ENCODE results near the gene TYSND1.
A peak's percentile ranks its signal among the peaks of the same experiment; 100 is the strongest.
"Not testable (repeated sequence)": the region's sequence is repeated elsewhere in the genome, so short reads cannot be mapped to it uniquely, and the experiment has no call there.

The TYSND1 gene

GRCh38 chr10:70166394-70166793 is 19.9 kb upstream of the TYSND1 start:
- Histone ChIP-seq H3K27ac (ENCODE audit: low read depth, low read length) (no peak overlapping the region), H3K4me1 (ENCODE audit: control insufficient read depth in 5 of 5, insufficient read depth in 5 of 5, low read length in 5 of 5) (peaks cover 3 to 78% (median 70%) of the 10 kb centered on the region in 5 donors), H3K27me3 (ENCODE audit: control insufficient read depth in 5 of 5, insufficient read depth in 4 of 5, low read length in 5 of 5) (no peaks in the 10 kb centered on the region), H3K9me3 (ENCODE audit: control insufficient read depth in 5 of 5, low read length in 5 of 5) (no peaks in the 10 kb centered on the region), H3K9ac (ENCODE audit: low read length in 5 of 5) (no peak overlapping the region), H3K4me3 (ENCODE audit: low read depth in 1 of 5, low read length in 5 of 5) (no peak overlapping the region), H3K36me3 (ENCODE audit: control insufficient read depth in 5 of 5, insufficient read depth in 5 of 5, low read length in 5 of 5) (peaks cover under 1 to 17% (median 9%) of the 10 kb centered on the region in 5 donors)

DNA sequence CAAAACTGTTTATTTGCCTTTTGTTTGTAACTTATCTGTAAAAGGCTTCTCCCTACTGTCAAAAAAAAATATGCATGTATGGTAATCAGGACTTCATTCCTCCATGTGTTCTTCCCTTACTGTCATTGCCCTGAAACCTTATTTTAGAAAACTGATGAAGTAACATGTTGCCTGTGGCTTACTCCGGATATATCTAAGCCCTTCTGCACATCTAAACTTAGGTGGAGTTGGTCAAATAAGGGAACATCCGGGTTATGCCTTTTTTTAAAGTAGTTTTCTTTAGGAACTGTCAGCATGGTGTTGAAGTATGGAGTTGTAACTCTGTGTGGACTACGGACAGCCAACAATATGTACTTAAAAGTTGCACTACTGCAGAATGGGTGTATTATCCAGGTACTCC is 17.7 kb upstream of the TYSND1 start:
- Histone ChIP-seq H3K36me3 (ENCODE audit: control insufficient read depth in 5 of 5, insufficient read depth in 5 of 5, low read length in 5 of 5) (peaks cover 6 to 34% (median 27%) of the 10 kb centered on the region in 5 donors), H3K27me3 (ENCODE audit: control insufficient read depth in 5 of 5, insufficient read depth in 4 of 5, low read length in 5 of 5) (no peaks in the 10 kb centered on the region), H3K4me1 (ENCODE audit: control insufficient read depth in 5 of 5, insufficient read depth in 5 of 5, low read length in 5 of 5) (peaks cover 0 to 73% (median 61%) of the 10 kb centered on the region in 5 donors), H3K27ac (ENCODE audit: low read depth, low read length) (peak overlapping the region; percentile 21), H3K9ac (ENCODE audit: low read length in 5 of 5) (peak overlapping the region in 1 of 5 donors; percentile 20), H3K4me3 (ENCODE audit: low read depth in 1 of 5, low read length in 5 of 5) (no peak overlapping the region), H3K9me3 (ENCODE audit: control insufficient read depth in 5 of 5, low read length in 5 of 5) (no peaks in the 10 kb centered on the region)

DNA sequence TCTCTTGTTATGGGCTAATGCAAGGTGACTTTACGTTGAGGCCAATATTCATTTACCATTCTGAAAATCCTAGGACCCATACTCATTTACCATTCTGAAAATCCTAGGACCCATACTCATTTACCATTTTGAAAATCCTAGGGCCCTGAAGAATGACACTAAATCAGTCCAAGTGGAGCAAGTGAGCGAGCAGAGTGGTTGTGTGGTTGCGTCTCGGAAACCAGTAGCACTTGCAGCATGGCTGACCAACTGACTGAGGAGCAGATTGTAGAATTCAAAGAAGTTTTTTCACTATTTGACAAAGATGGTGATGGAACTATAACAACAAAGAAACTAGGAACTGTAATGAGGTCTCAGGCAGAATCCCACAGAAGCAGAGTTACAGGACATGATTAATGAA is 16.9 kb upstream of the TYSND1 start:
- peaks cover 0 to 68% (median 55%) of the 10 kb centered on the region in 5 donors for H3K4me1 ChIP-seq (ENCODE audit: control insufficient read depth in 5 of 5, insufficient read depth in 5 of 5, low read length in 5 of 5)
- H3K36me3 ChIP-seq (ENCODE audit: control insufficient read depth in 5 of 5, insufficient read depth in 5 of 5, low read length in 5 of 5): peaks cover 6 to 34% (median 27%) of the 10 kb centered on the region in 5 donors
- H3K27me3 ChIP-seq (ENCODE audit: control insufficient read depth in 5 of 5, insufficient read depth in 4 of 5, low read length in 5 of 5): no peaks in the 10 kb centered on the region
- peak overlapping the region in 1 of 5 donors; percentile 9 for H3K4me3 ChIP-seq (ENCODE audit: low read depth in 1 of 5, low read length in 5 of 5)
- no peaks in the 10 kb centered on the region for H3K9me3 ChIP-seq (ENCODE audit: control insufficient read depth in 5 of 5, low read length in 5 of 5)
- no peak overlapping the region for H3K9ac ChIP-seq (ENCODE audit: low read length in 5 of 5)
- peak overlapping the region; percentile 59 for H3K27ac ChIP-seq (ENCODE audit: low read depth, low read length)

DNA sequence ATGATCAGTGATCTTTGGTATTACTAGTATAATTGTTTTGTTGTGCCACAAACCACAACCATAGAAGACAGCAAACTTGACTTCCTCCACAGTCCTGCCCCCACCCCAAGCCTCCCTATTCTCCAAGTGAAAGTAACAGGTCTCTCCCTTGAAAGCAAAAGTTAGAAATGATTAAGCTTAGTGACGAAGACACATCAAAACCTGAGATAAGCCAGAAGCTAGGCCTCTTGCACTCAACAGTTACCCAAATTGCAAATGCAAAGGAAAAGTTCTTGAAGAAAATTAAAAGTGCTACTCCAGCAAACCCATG is 16.3 kb upstream of the TYSND1 start:
- Histone ChIP-seq H3K4me1 (ENCODE audit: control insufficient read depth in 5 of 5, insufficient read depth in 5 of 5, low read length in 5 of 5) (peaks cover 0 to 68% (median 55%) of the 10 kb centered on the region in 5 donors), H3K4me3 (ENCODE audit: low read depth in 1 of 5, low read length in 5 of 5) (peak overlapping the region in 1 of 5 donors; percentile 9), H3K9me3 (ENCODE audit: control insufficient read depth in 5 of 5, low read length in 5 of 5) (no peaks in the 10 kb centered on the region), H3K27ac (ENCODE audit: low read depth, low read length) (peak overlapping the region; percentile 59), H3K27me3 (ENCODE audit: control insufficient read depth in 5 of 5, insufficient read depth in 4 of 5, low read length in 5 of 5) (no peaks in the 10 kb centered on the region), H3K9ac (ENCODE audit: low read length in 5 of 5) (no peak overlapping the region), H3K36me3 (ENCODE audit: control insufficient read depth in 5 of 5, insufficient read depth in 5 of 5, low read length in 5 of 5) (peaks cover 9 to 38% (median 27%) of the 10 kb centered on the region in 5 donors)

DNA sequence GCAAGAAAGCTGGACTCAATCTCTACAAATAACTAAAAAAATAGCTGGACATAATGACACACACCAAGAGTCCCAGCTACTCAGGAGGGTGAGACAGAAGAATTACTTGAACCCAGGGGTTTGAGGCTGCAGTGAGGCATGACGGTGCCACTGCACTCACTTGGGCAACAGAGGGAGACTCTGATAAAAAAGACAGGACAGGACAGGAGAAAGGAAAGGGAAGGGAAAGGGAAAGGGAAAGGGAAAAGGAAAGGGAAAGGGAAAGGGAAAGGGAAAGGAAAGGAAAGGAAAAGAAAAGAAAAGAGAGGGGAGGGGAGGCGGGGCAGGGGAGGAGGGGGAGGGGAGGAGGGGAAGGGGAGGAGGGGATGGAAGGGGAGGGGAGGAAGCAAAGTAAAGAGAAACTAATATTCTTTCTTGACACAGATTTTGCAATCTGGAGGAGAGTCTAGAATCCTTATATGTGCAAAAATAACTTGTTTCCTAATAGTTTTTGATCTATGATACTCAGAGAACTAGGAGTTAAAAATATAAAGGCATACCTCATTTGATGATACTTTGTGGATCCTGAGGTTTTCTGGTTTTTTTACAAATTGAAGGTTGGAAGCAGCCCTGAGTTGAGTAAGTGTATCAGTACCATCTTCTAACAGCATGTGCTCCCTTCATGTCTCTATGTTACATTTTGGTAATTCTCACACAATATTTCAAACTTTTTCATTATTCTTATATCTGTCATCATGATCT is 15.8 kb upstream of the TYSND1 start:
- Histone ChIP-seq H3K36me3 (ENCODE audit: control insufficient read depth in 5 of 5, insufficient read depth in 5 of 5, low read length in 5 of 5) (peaks cover 9 to 42% (median 27%) of the 10 kb centered on the region in 5 donors), H3K27ac (ENCODE audit: low read depth, low read length) (peak overlapping the region; percentile 71), H3K4me3 (ENCODE audit: low read depth in 1 of 5, low read length in 5 of 5) (no peak overlapping the region), H3K27me3 (ENCODE audit: control insufficient read depth in 5 of 5, insufficient read depth in 4 of 5, low read length in 5 of 5) (no peaks in the 10 kb centered on the region), H3K9me3 (ENCODE audit: control insufficient read depth in 5 of 5, low read length in 5 of 5) (no peaks in the 10 kb centered on the region), H3K9ac (ENCODE audit: low read length in 5 of 5) (no peak overlapping the region), H3K4me1 (ENCODE audit: control insufficient read depth in 5 of 5, insufficient read depth in 5 of 5, low read length in 5 of 5) (peaks cover 0 to 68% (median 58%) of the 10 kb centered on the region in 5 donors)

GRCh38 chr10:70160798-70161197 is 14.3 kb upstream of the TYSND1 start:
- H3K4me3 ChIP-seq (ENCODE audit: low read depth in 1 of 5, low read length in 5 of 5): no peak overlapping the region
- peaks cover 19 to 51% (median 34%) of the 10 kb centered on the region in 5 donors for H3K36me3 ChIP-seq (ENCODE audit: control insufficient read depth in 5 of 5, insufficient read depth in 5 of 5, low read length in 5 of 5)
- no peak overlapping the region for H3K9ac ChIP-seq (ENCODE audit: low read length in 5 of 5)
- no peaks in the 10 kb centered on the region for H3K9me3 ChIP-seq (ENCODE audit: control insufficient read depth in 5 of 5, low read length in 5 of 5)
- peak overlapping the region; percentile 71 for H3K27ac ChIP-seq (ENCODE audit: low read depth, low read length)
- no peaks in the 10 kb centered on the region for H3K27me3 ChIP-seq (ENCODE audit: control insufficient read depth in 5 of 5, insufficient read depth in 4 of 5, low read length in 5 of 5)
- peaks cover 0 to 66% (median 47%) of the 10 kb centered on the region in 5 donors for H3K4me1 ChIP-seq (ENCODE audit: control insufficient read depth in 5 of 5, insufficient read depth in 5 of 5, low read length in 5 of 5)

- H3K36me3 ChIP-seq (ENCODE audit: control insufficient read depth in 5 of 5, insufficient read depth in 5 of 5, low read length in 5 of 5): peaks cover 30 to 58% (median 40%) of the 10 kb centered on the region in 5 donors
- not testable (repeated sequence) for H3K27me3 ChIP-seq (ENCODE audit: control insufficient read depth in 5 of 5, insufficient read depth in 4 of 5, low read length in 5 of 5); H3K4me3 ChIP-seq (ENCODE audit: low read depth in 1 of 5, low read length in 5 of 5); H3K9me3 ChIP-seq (ENCODE audit: control insufficient read depth in 5 of 5, low read length in 5 of 5); H3K9ac ChIP-seq (ENCODE audit: low read length in 5 of 5)
- H3K4me1 ChIP-seq (ENCODE audit: control insufficient read depth in 5 of 5, insufficient read depth in 5 of 5, low read length in 5 of 5): peaks cover 0 to 61% (median 40%) of the 10 kb centered on the region in 5 donors
- H3K27ac ChIP-seq (ENCODE audit: low read depth, low read length): peak overlapping the region; percentile 71
Observed at GRCh38 chr10:70159366-70159765, 12.9 kb upstream of the TYSND1 start.

GRCh38 chr10:70158113-70158512 is 11.6 kb upstream of the TYSND1 start:
- Histone ChIP-seq H3K4me1 (ENCODE audit: control insufficient read depth in 5 of 5, insufficient read depth in 5 of 5, low read length in 5 of 5) (peaks cover 0 to 49% (median 30%) of the 10 kb centered on the region in 5 donors), H3K9ac (ENCODE audit: low read length in 5 of 5) (peak overlapping the region in 3 of 5 donors; percentile 18 to 56 (median 36)), H3K27ac (ENCODE audit: low read depth, low read length) (peak overlapping the region; percentile 77), H3K36me3 (ENCODE audit: control insufficient read depth in 5 of 5, insufficient read depth in 5 of 5, low read length in 5 of 5) (peaks cover 42 to 69% (median 49%) of the 10 kb centered on the region in 5 donors), H3K4me3 (ENCODE audit: low read depth in 1 of 5, low read length in 5 of 5) (no peak overlapping the region), H3K27me3 (ENCODE audit: control insufficient read depth in 5 of 5, insufficient read depth in 4 of 5, low read length in 5 of 5) (no peaks in the 10 kb centered on the region), H3K9me3 (ENCODE audit: control insufficient read depth in 5 of 5, low read length in 5 of 5) (no peaks in the 10 kb centered on the region)

DNA sequence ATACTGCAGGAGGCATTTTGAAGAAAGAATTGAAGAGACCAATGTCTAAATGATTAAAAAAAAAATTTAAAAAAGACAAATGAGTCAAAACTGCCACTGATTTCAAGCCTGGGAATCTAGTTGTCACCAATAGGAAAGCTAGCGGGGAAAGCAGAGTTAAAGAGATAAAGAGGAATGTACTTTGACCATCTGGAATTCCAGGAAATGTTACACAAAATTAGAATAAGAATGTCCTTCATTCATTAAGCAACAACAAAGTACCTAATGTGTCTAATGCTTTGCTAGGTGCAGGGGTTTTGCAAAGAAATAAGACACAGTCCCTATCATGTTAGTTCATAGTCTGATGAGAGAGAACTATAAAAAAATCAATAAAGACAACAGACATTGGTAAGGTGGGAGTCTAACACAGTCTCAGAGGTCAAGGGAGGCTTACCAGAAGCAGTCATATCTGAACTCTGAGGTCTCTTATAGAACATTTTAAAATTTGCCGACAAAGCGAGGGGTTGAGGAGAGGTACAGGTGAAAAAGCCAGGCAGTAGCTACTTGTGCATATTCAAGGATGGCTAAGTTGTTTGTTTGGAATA is 8.8 kb upstream of the TYSND1 start:
- Histone ChIP-seq H3K27me3 (ENCODE audit: control insufficient read depth in 5 of 5, insufficient read depth in 4 of 5, low read length in 5 of 5) (no peaks in the 10 kb centered on the region), H3K27ac (ENCODE audit: low read depth, low read length) (no peak overlapping the region), H3K36me3 (ENCODE audit: control insufficient read depth in 5 of 5, insufficient read depth in 5 of 5, low read length in 5 of 5) (peaks cover 60 to 85% (median 65%) of the 10 kb centered on the region in 5 donors), H3K4me3 (ENCODE audit: low read depth in 1 of 5, low read length in 5 of 5) (no peak overlapping the region), H3K9ac (ENCODE audit: low read length in 5 of 5) (no peak overlapping the region), H3K4me1 (ENCODE audit: control insufficient read depth in 5 of 5, insufficient read depth in 5 of 5, low read length in 5 of 5) (peaks cover 0 to 28% (median 13%) of the 10 kb centered on the region in 5 donors), H3K9me3 (ENCODE audit: control insufficient read depth in 5 of 5, low read length in 5 of 5) (no peaks in the 10 kb centered on the region)

- no peak overlapping the region for H3K4me3 ChIP-seq (ENCODE audit: low read depth in 1 of 5, low read length in 5 of 5)
- H3K4me1 ChIP-seq (ENCODE audit: control insufficient read depth in 5 of 5, insufficient read depth in 5 of 5, low read length in 5 of 5): peaks cover 5 to 36% (median 34%) of the 10 kb centered on the region in 5 donors
- H3K9ac ChIP-seq (ENCODE audit: low read length in 5 of 5): no peak overlapping the region
- H3K9me3 ChIP-seq (ENCODE audit: control insufficient read depth in 5 of 5, low read length in 5 of 5): no peaks in the 10 kb centered on the region
- H3K27me3 ChIP-seq (ENCODE audit: control insufficient read depth in 5 of 5, insufficient read depth in 4 of 5, low read length in 5 of 5): no peaks in the 10 kb centered on the region
- H3K27ac ChIP-seq (ENCODE audit: low read depth, low read length): no peak overlapping the region
- peaks cover 29 to 50% (median 40%) of the 10 kb centered on the region in 5 donors for H3K36me3 ChIP-seq (ENCODE audit: control insufficient read depth in 5 of 5, insufficient read depth in 5 of 5, low read length in 5 of 5)
Observed at GRCh38 chr10:70148516-70148915, 2.0 kb upstream of the TYSND1 start.

Measured in subcutaneous abdominal adipose tissue (tissue), 5 donors.